ENCODE data around the gene EPHB1. TPM values are rescaled to one million over a fixed set of nuclear protein-coding genes. Genes with fewer than 3 reads are reported as not detected.

Gene EPHB1
- total RNA-seq, 4 donors from 2014 or later = 1.00 to 8.9 (median 4.5) TPM

GRCh38 chr3:134790065-134790464, 5.0 kb upstream of the EPHB1 start:
- H3K36me3 ChIP-seq = no peaks in the 10 kb centered on the region
- intact Hi-C loops (cut with DNase I; ENCODE audit: low total_unique reads) = loop anchor here (10.0 kb wide), 1 partner anchor 105 kb away; no protein-coding TSS in a partner anchor
- TF ChIP-seq POLR2A (IDR thresholded peaks at IDR 0.05) = no peak
- TF ChIP-seq CTCF (IDR thresholded peaks at IDR 0.05 in 4 of 5, conservative IDR thresholded peaks at IDR 0.05 in 1 of 5) = no peak
- H3K9me3 ChIP-seq = no peaks in the 10 kb centered on the region
- no peak overlapping the region for H3K27ac ChIP-seq
- no peak overlapping the region for H3K4me3 ChIP-seq
- in situ Hi-C loops (cut with MboI; ENCODE audit: low sequenced_read_pairs in 4 of 4) = loop anchor here (10.0 to 25.0 kb wide), 6 partner anchors 455 to 1247 kb away; no protein-coding TSS in a partner anchor
- no peak for ATAC-seq
- DNase-seq = no peak
- H3K4me1 ChIP-seq = no peaks in the 10 kb centered on the region
- H3K27me3 ChIP-seq = no peaks in the 10 kb centered on the region

GRCh38 chr3:134791992-134792391, 3.1 kb upstream of the EPHB1 start:
- no peak for TF ChIP-seq POLR2A (IDR thresholded peaks at IDR 0.05)
- no peak for TF ChIP-seq CTCF (IDR thresholded peaks at IDR 0.05 in 4 of 5, conservative IDR thresholded peaks at IDR 0.05 in 1 of 5)
- DNase-seq (no peak), ATAC-seq (no peak)
- in situ Hi-C loops (cut with MboI; ENCODE audit: low sequenced_read_pairs in 4 of 4) (loop anchor here (10.0 to 25.0 kb wide), 6 partner anchors 453 to 1245 kb away; no protein-coding TSS in a partner anchor), intact Hi-C loops (cut with DNase I; ENCODE audit: low total_unique reads) (loop anchor here (10.0 kb wide), 1 partner anchor 103 kb away; no protein-coding TSS in a partner anchor)
- Histone ChIP-seq H3K9me3 (no peaks in the 10 kb centered on the region), H3K4me1 (peaks cover 2 to 16% of the 10 kb centered on the region in 2 donors), H3K36me3 (no peaks in the 10 kb centered on the region), H3K27me3 (no peaks in the 10 kb centered on the region), H3K27ac (no peak overlapping the region), H3K4me3 (no peak overlapping the region)

GRCh38 chr3:134792700-134793099, 2.4 kb upstream of the EPHB1 start:
- Histone ChIP-seq H3K36me3 (no peaks in the 10 kb centered on the region), H3K4me3 (no peak overlapping the region), H3K9me3 (no peaks in the 10 kb centered on the region), H3K4me1 (peaks cover 4 to 20% of the 10 kb centered on the region in 2 donors), H3K27me3 (no peaks in the 10 kb centered on the region), H3K27ac (no peak overlapping the region)
- in situ Hi-C loops (cut with MboI; ENCODE audit: low sequenced_read_pairs in 4 of 4) (loop anchor here (10.0 to 25.0 kb wide), 6 partner anchors 452 to 1245 kb away; no protein-coding TSS in a partner anchor), intact Hi-C loops (cut with DNase I; ENCODE audit: low total_unique reads) (loop anchor here (10.0 kb wide), 1 partner anchor 102 kb away; no protein-coding TSS in a partner anchor)
- ATAC-seq = no peak
- DNase-seq = no peak
- no peak for TF ChIP-seq CTCF (IDR thresholded peaks at IDR 0.05 in 4 of 5, conservative IDR thresholded peaks at IDR 0.05 in 1 of 5)
- no peak for TF ChIP-seq POLR2A (IDR thresholded peaks at IDR 0.05)

GRCh38 chr3:134793562-134793961, 1.5 kb upstream of the EPHB1 start:
- Histone ChIP-seq H3K4me1 (peaks cover 4 to 20% of the 10 kb centered on the region in 2 donors), H3K4me3 (no peak overlapping the region), H3K9me3 (no peaks in the 10 kb centered on the region), H3K27ac (no peak overlapping the region), H3K27me3 (no peaks in the 10 kb centered on the region), H3K36me3 (no peaks in the 10 kb centered on the region)
- in situ Hi-C loops (cut with MboI; ENCODE audit: low sequenced_read_pairs in 4 of 4) (loop anchor here (10.0 to 25.0 kb wide), 6 partner anchors 451 to 1244 kb away; no protein-coding TSS in a partner anchor), intact Hi-C loops (cut with DNase I; ENCODE audit: low total_unique reads) (loop anchor here (10.0 kb wide), 1 partner anchor 101 kb away; no protein-coding TSS in a partner anchor)
- ATAC-seq (no peak), DNase-seq (no peak)
- TF ChIP-seq POLR2A (IDR thresholded peaks at IDR 0.05) = no peak

- peaks cover 7 to 27% of the 10 kb centered on the region in 2 donors for H3K4me1 ChIP-seq
- no peak for TF ChIP-seq POLR2A (IDR thresholded peaks at IDR 0.05)
- no peak for TF ChIP-seq CTCF (IDR thresholded peaks at IDR 0.05 in 4 of 5, conservative IDR thresholded peaks at IDR 0.05 in 1 of 5)
- in situ Hi-C loops (cut with MboI; ENCODE audit: low sequenced_read_pairs in 4 of 4) = loop anchor here (10.0 to 25.0 kb wide), 6 partner anchors 450 to 1243 kb away; no protein-coding TSS in a partner anchor
- no peak for ATAC-seq
- H3K4me3 ChIP-seq = no peak overlapping the region
- DNase-seq = no peak
- no peaks in the 10 kb centered on the region for H3K27me3 ChIP-seq
- no peaks in the 10 kb centered on the region for H3K9me3 ChIP-seq
- no peak overlapping the region for H3K27ac ChIP-seq
- intact Hi-C loops (cut with DNase I; ENCODE audit: low total_unique reads) = loop anchor here (2.0 to 10.0 kb wide), 2 partner anchors 100 to 710 kb away; no protein-coding TSS in a partner anchor
- no peaks in the 10 kb centered on the region for H3K36me3 ChIP-seq
These were observed 737 bp upstream of the EPHB1 start for GRCh38 chr3:134794323-134794722.
